AML-193 (cell line): Measurements from ENCODE around the gene IL13RA2.

Source experiments
- DNase-seq, 2 experiments: peaks; one replicate each; lab custom pipeline; 2025; lab: John Stamatoyannopoulos, UW

IL13RA2 gene

DNA sequence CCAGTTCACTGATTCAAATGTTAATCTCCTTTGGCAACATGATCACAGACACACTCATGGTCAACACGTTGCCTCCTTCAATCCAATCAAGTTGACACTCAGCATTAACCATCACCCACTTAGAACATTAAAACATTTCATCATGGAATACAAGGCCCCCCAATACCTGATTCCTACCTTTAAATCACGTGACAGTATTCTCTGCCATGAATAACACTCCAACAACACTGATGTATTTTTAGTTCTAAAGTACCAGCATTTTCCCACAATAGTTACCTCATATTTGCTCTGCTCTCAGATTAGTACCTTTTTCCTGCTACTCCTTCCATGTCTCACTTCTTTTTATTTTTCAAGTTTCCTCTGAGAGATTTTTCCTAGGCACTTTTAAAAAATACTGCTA, 19.6 kb downstream of the IL13RA2 start:
- DNase-seq = no peak

DNA sequence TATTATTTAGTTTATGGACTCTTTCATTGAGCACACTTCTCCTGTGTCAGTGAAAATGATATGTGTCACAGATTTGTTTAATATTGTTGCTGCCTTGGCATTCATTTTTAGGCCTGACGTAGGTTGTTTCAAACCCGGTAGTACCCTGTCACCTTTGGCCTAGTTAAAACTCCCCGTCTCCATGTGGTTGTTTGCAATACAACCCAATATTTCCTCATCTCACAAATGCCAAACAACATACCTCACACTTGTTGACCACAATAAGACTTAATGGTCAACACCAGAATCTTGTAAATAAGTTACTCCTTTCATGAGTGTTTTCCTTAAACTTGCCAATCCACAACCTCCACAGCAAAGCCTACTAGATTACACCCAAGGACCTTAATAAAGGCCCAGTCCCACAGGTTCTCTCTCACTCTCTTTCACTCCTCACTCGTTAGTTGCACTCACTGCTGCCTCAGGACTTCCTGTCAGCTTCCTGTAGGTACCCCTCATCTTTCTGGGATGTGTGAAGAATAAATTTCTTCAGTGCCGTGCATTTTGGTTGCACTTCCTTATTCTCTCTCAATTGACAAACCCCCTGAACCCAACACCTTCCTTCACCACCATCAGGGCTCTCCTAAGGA, 31.3 kb downstream of the IL13RA2 start:
- no peak for DNase-seq

DNA sequence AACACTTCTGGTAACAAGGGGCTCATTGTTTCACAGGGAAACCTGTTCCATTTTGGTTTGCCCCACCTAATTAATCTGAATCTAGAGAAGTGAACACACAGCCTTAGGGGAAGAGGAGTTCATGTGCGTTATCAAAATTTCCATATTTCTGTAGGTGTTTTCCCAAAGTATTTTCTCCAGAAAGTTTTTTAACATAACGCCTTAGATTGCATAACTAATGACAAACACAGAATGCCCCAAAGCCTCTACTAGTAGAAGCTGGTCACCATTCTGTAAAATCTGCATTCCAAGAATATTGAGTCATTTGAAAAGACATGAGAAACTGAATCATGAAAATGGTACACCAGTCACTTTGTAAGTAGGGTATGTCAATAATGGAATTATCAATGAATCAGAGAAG, 41.1 kb downstream of the IL13RA2 start:
- no peak for DNase-seq

DNA sequence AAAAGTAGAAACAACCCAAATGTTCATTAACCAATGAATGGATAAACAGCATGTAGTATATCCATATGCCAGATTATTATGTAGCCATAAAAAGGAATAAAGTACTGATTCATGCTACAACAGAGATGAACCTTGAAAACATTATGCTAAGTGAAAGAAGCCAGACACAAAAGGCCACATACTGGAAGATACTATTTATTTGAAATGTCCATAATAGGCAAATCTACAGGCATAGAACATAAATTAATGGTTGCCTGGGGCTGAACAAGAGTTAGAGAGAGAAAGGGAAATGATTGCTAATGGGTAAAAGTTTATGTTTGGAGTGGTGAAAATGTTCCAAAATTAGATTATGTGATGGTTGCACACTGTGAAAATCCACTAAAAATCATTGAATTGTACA, 44.4 kb downstream of the IL13RA2 start:
- DNase-seq = no peak

DNA sequence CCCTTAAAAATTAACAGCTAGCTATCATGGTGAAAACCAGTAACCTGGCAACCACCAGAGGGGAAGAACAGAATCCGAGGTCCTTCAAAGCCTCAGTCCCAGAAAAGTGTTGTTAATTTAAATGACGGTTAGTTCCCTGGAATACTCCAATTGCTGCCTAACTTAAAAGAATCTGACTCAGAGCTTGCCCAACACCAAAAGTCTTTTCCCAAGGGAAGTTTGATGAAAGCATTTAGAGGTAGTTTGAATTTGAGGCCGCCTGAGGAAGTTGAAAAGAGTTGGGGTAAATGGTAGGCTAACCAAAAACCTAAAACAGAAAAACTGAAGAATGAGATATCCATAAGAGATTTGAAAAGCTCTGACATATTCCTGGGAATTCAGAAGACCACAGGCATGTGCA, 46.6 kb downstream of the IL13RA2 start:
- DNase-seq = no peak

DNA sequence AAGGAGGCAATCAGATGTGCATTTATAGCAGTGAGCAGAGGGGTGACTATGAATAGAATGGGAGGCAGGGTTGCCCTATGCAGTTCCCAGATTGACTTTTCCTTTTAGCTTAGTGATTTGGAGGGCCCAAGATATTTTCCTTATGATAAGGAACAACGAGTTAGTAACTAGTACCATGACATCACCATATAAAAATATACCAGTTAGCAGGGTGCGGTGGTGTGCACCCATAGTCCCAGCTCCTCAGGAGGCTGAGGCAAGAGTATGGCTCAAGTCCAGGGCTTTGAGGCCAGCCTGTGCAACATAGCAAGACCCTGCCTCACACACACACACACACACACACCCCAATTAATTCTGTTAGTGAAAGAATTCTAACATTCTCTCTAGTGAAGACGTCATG, 53.0 kb downstream of the IL13RA2 start:
- DNase-seq = no peak

DNA sequence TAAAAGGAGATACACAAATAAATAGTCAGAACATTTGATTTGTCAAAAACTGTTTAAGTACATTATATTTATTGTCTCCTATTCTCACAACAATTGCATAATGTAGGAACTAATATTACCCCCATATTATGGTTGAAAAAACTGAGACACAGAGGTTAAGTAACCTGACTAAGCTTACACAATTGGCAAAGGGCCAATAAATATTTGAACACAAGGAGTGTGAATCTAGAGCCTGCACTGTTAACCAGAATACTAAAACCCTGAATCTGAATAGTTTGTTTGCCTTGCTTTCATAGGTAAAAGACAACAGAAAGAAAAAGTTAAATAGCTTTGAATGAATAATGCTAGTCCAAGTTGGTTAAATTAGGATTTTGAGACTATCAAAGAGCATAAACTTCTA, 55.2 kb downstream of the IL13RA2 start:
- DNase-seq = no peak

DNA sequence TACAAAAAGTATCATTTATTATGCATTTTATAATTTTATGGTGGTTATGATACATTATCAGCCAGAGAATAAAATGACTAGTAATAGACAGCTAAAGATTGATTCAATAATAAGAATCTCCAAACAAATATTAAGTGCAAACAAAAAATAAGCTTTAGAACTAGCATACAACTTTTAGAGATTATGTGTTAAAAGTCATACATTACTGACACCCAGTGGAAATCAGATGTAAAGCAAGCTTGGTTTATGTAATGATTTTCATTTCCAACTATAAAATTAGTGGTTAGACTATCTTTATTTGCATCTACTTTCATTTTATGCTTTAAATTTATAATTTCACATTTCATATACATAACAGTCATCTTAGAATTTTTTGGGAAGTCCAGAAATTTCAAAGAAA, 57.7 kb downstream of the IL13RA2 start:
- DNase-seq = peak in 1 of 2 experiments; percentile 1
